SHP77 treated with DMSO at 0.1 percent for 48 hours (cell line): ENCODE results near the gene ARHGAP27.

Source experiments
- DNase-seq: peaks from one replicate; lab custom pipeline; 2025; lab: John Stamatoyannopoulos, UW

The ARHGAP27 gene

GRCh38 chr17:45408611-45409421, 23.9 kb downstream of the ARHGAP27 start:
- DNase-seq, result no peak

DNA sequence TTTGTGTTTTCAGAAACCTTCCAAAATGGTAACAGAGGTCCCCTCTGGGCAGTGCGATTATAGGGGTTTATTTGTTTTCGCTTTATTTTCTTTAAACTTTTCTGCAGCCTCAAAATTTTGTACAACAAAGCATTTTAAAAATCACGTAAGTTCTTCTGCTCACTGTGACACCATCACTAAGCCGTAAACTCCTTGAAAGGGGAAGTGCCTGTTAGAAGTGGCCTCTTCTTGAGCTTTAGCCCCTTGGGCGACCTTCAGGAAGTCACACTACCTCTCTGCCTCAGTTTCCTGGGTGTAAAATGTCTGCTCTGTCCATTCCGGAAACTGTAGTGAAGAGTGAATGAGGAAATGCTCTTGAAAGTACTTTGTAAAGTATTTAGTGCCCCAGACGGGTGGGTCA, 26.6 kb downstream of the ARHGAP27 start:
- DNase-seq, result no peak

GRCh38 chr17:45405250-45406086, 27.2 kb downstream of the ARHGAP27 start:
- no peak for DNase-seq

GRCh38 chr17:45404870-45405249, 27.8 kb downstream of the ARHGAP27 start:
- no peak for DNase-seq

- DNase-seq, result no peak
Observed at GRCh38 chr17:45403906-45404490, 28.7 kb downstream of the ARHGAP27 start.

GRCh38 chr17:45402916-45403315, 29.8 kb downstream of the ARHGAP27 start:
- DNase-seq, result no peak

DNA sequence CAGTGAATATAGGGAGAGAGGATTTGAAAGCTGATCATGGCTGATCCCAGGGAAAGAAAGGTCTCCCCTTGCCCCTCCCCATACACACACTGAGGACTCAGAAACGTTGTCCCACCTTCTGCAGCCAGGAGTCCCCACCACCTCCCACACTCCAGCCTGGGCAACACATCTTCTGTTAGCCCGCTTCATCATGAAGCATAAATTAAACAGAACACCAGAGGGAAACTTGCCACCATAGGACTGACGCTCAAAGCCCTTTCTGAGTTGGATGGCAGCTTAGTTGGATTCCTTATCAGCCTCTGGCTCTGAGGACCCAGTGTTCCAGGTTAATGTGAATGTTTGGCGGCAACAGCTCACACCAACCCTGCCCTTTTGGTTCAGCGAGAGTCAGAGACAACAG, 33.9 kb downstream of the ARHGAP27 start:
- DNase-seq, result no peak

- DNase-seq, result no peak
Observed at GRCh38 chr17:45397796-45398195, 34.9 kb downstream of the ARHGAP27 start.

DNA sequence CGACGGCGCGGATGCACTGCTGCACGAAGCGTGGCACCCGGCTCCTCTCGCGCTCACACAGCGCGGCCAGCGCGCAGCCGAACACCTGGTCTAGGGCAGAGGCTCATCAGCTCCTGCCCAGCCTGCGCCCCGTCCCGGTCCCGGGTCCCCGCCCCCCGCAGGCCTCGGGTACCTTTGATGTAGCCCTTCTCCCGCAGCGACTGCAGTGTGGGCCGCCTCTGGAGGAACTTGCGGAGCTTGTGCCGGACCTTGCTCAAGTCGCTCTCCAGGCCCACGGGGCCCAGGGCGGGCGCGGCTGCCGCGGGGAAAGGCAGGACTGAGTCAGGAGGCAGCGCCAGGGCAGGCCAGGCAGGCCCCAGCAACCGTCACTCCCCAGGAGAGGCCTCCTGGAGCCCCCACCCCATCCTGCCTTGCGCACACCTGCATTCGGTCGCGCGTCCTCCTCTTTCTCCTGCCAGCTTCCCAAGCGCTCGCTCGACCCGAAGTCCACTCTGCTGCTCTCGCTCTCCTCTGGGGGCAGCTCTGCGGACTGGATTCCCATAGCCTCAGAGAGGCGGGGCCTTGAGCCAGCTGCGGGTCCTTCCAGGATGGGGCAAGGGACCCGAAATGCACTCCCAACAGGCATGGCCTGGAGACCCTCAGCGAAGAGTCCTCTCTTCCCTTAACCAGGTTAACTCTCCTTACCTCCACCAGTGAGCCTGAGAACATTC, 36.0 kb downstream of the ARHGAP27 start:
- no peak for DNase-seq

DNA sequence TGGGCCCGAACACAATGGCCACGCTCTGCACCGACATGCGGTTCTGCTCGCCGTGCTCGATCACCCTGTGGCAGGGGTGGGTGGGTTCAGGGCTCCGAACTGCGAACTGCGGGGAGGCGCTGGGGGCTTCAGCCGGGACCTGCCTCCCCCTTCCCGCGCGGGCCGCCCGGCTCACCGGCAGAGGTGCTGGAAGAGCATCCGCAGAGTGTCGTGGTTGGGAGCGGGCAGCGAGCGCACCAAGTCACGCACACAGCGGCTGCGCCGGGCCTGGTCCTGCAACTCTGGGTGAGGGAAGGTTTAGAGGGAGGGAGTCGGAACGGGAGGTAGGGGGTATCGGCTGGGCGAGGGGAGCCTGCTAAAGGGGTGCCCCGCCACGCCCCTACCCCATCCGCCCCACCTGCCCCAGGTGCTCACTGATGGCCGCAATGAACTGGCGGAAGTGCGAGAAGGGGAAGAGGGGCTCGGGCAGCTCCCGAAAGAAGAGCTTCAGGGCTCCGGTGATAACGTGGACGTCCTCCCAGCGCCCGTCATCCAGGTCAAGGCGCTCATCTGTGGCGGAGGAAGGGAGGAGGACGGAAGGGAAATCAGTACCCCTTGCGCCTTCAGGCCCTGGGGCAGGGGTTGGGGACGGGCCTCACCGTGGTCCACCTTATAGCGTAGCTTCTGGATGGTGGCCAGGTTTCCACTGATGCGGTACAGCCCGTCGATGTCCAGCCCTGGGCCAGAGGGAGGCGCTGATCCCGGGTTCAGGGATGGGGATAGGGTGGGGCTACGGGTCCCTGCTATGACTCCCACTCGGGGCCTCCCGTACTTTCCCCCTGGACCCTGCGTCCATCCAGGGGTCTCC, 36.9 kb downstream of the ARHGAP27 start:
- DNase-seq, result no peak

DNA sequence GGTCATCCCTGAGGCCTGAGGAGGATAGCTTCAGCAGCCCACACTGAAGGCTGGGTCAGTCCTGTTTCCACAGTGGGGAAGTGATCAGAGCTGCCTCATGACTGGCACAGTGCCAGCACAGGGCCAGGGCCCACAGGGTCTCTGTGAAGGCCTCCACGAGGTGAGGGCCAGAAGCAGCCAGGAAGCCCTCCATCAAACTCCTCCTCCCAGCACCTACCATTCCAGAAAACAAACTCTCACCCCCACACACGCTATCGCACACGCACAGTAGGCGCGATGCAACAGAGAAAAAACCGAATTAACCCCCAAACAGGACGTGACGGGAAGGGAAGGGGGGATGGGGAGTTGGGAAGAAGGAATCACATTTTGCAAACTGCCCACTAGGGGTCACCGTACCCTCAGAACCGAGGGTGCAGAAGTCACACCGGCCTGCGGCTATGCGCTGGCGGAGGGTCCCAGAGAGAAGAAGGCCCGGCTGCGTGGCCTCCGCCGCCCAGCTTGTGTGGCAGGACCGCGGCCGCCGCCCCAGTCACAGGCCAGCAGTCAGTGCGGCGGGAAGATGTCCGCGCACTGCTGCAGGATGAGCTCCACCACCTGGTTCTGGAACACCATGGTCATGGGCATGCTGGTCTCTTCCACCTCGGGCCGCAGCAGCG, 37.6 kb downstream of the ARHGAP27 start:
- DNase-seq, result peak; percentile 32

GRCh38 chr17:45394564-45394912, 38.1 kb downstream of the ARHGAP27 start:
- DNase-seq, result no peak

GRCh38 chr17:45394091-45394490, 38.6 kb downstream of the ARHGAP27 start:
- no peak for DNase-seq

DNA sequence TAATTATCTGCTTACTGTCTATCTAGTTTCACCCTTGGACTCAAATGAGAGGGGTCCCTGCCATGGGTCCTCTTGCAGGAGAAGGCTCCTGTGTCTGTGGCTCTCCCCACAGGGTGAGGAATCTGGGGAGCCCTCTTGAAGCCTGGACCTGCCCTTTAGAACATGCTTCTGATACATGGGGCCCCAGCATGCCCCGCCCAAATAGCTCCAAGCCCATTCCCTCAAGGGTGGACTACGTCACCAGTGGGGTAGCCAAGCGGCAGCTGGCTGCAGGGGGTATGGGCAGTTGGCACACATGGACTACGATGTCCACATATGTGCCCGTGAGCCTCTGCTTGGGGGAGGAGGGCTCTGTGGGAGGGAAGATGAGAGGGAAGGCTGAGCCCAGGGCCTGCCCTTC, 39.3 kb downstream of the ARHGAP27 start:
- DNase-seq, result no peak

DNA sequence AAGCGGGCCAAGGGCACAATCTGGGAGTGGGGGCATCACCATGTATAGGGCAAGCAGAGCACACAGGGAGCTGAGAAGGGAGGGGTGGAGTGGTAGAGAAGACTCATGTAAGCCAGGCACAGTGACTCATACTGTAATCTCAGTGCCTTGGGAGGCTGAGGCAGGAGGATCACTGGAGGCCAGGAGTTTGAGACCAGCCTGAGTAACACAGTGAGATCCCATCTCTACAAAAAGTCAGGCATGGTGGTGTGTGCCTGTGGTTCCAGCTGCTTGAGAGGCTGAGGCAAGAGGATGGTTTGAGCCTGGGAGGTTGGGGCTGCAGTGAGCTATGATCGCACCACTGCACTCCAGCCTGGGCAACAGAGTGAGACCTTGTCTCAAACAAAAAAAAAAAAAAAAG, 40.8 kb downstream of the ARHGAP27 start:
- DNase-seq, result no peak

DNA sequence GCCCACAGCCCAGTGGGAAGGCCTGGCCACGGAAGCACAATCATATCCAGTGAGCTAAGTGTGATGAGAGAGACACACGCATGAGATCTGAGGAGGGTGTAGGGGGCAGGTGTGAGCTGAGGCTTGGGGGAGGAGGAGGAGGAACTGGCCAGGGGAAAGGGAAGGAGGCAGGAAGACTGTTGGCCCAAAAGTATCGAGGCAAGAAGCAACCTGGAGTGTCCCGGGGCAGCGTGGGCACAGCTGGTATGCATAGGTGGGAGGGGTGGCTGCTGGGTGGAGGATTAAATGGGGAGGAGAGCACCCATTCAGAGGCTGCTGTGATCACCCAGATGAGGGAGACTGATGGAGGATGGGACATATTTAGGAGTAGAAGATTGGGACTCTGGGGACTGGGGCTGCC, 41.4 kb downstream of the ARHGAP27 start:
- no peak for DNase-seq

GRCh38 chr17:45389354-45389753, 43.3 kb downstream of the ARHGAP27 start:
- DNase-seq, result no peak

DNA sequence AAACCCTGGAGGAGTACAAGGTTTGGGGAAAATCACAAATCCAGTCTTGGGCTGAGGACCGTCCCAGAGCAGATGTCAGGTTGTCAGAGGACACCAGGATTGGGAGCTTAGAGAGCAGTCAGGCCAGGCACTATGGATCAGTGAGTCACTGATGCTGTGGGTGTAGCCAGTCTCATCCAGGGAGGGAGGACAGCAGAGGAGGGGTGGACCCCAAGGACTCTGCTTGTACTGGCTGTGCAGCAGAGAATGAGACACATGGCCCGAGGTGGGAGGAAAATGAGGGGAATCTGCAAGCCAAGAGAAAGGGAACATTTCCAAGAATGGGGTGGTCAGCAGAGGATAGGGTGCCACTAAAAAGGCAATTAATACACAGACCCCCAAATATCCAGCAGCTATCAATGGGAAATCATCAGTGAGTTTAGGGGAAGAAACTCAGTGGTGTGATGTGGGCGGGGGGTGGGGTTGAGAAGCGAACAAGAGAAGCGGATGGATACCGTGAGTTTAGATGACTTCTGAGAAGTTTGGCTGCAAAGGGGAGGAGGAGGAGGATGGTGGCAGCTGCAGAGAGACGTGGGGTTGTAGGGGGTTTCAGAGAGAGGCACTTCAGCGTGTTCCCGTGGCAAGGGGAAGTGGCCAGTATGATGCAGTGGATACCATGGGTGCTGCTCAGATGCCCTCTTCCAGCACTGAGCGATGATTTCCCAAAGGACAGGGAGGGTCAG, 43.9 kb downstream of the ARHGAP27 start:
- DNase-seq, result no peak

GRCh38 chr17:45387739-45388138, 44.9 kb downstream of the ARHGAP27 start:
- no peak for DNase-seq

- DNase-seq, result no peak
Observed at GRCh38 chr17:45386178-45386577, 46.5 kb downstream of the ARHGAP27 start.
